ENCODE measurements around the gene BMPR1A. TPM values are rescaled to one million over a fixed set of nuclear protein-coding genes. Genes with fewer than 3 reads are reported as not detected.

The BMPR1A gene
- total RNA-seq, 1 donor from 2014 or later: 20.8 TPM

DNA sequence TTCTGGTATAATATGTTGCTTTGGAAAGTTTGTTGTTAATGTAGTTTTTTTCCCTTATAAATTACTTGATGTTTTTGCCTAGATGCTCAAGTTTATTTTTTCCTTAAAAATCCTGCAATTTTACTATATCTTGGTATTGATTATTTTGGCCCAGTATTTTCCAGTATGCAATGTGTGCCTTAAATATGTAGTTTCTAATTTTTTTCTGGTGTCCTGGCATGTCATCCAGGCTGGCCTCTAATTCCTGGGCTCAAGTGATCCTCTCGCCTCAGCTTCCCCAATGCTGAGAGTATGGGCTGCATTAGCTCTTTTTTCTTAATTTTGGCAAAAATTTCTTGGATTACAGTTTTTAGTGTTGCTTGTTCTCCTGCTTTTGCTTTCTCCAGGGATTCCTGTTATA lies 57.6 kb downstream of the BMPR1A start:
- H3K27me3 Mint-ChIP-seq (ENCODE audit: unreplicated experiment): peaks cover 1% of the 10 kb centered on the region
- H3K9me3 Mint-ChIP-seq (ENCODE audit: unreplicated experiment): no peaks in the 10 kb centered on the region
- H3K4me1 Mint-ChIP-seq (ENCODE audit: unreplicated experiment): peaks cover 21% of the 10 kb centered on the region
- H3K36me3 Mint-ChIP-seq (ENCODE audit: low read depth, unreplicated experiment): no peaks in the 10 kb centered on the region
- H3K27ac Mint-ChIP-seq (ENCODE audit: unreplicated experiment): no peak overlapping the region
- no peak for DNase-seq (ENCODE audit: low spot score)
- TF ChIP-seq, protein P1, sequence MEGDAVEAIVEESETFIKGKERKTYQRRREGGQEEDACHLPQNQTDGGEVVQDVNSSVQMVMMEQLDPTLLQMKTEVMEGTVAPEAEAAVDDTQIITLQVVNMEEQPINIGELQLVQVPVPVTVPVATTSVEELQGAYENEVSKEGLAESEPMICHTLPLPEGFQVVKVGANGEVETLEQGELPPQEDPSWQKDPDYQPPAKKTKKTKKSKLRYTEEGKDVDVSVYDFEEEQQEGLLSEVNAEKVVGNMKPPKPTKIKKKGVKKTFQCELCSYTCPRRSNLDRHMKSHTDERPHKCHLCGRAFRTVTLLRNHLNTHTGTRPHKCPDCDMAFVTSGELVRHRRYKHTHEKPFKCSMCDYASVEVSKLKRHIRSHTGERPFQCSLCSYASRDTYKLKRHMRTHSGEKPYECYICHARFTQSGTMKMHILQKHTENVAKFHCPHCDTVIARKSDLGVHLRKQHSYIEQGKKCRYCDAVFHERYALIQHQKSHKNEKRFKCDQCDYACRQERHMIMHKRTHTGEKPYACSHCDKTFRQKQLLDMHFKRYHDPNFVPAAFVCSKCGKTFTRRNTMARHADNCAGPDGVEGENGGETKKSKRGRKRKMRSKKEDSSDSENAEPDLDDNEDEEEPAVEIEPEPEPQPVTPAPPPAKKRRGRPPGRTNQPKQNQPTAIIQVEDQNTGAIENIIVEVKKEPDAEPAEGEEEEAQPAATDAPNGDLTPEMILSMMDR (IDR thresholded peaks at IDR 0.05; ENCODE audit: unreplicated experiment): no peak
- no peak overlapping the region for H3K4me3 Mint-ChIP-seq (ENCODE audit: unreplicated experiment)

DNA sequence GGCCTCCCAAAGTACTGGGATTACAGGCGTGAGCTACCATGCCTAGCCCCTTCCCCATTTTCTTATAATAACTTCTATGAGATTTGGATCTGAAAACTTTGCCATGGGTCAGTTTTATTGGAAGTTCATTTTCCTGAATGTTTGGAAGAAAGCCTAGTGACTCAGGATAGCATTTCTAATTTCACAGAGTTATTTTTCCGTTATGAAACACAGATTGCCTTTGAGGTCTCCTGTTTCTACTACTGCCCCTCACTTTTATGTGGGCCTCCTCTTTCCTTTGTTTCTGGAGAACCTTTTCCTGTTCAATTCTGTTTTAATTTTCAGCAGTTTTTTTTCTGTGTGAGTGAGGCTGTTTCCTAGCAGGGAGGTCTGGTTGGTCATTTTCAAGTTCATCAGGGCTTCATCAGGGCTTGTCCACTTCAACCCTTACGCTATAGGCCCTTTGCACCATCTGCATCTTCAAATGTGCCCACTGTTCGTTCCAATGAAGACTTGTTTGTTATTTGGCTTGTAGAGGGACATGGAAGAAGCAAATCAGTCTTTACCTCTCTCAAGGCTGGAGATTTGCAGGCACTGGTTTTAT lies 58.7 kb downstream of the BMPR1A start:
- Mint-ChIP-seq H3K4me1 (ENCODE audit: unreplicated experiment) (peaks cover 21% of the 10 kb centered on the region), H3K9me3 (ENCODE audit: unreplicated experiment) (no peaks in the 10 kb centered on the region), H3K4me3 (ENCODE audit: unreplicated experiment) (no peak overlapping the region), H3K27ac (ENCODE audit: unreplicated experiment) (no peak overlapping the region), H3K27me3 (ENCODE audit: unreplicated experiment) (peaks cover 1% of the 10 kb centered on the region), H3K36me3 (ENCODE audit: low read depth, unreplicated experiment) (no peaks in the 10 kb centered on the region)
- TF ChIP-seq, protein P1 (IDR thresholded peaks at IDR 0.05; ENCODE audit: unreplicated experiment): no peak
- DNase-seq (ENCODE audit: low spot score): no peak

DNA sequence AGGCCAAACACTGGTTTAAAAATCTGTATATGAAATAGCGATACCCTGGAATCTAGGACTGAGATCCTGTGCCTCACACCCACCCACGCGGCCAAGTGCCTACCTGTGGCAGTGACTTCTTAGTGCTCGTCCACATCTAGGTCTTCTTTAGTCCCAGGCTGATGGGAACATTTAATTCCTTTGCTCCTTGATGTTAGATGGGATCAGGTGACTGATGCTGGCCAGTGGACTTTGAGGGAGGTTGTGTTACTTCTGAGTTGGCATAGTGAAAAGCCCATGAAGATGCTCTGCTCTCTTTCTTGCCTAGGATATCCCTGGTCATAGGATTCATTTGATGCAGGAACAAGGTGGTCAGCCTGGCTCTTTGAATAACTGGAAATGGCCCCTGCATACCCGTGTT lies 59.2 kb downstream of the BMPR1A start:
- H3K27me3 Mint-ChIP-seq (ENCODE audit: unreplicated experiment): peaks cover 1% of the 10 kb centered on the region
- TF ChIP-seq, protein P1 (IDR thresholded peaks at IDR 0.05; ENCODE audit: unreplicated experiment): no peak
- no peaks in the 10 kb centered on the region for H3K9me3 Mint-ChIP-seq (ENCODE audit: unreplicated experiment)
- peaks cover 21% of the 10 kb centered on the region for H3K4me1 Mint-ChIP-seq (ENCODE audit: unreplicated experiment)
- no peak for DNase-seq (ENCODE audit: low spot score)
- no peaks in the 10 kb centered on the region for H3K36me3 Mint-ChIP-seq (ENCODE audit: low read depth, unreplicated experiment)
- H3K4me3 Mint-ChIP-seq (ENCODE audit: unreplicated experiment): no peak overlapping the region
- no peak overlapping the region for H3K27ac Mint-ChIP-seq (ENCODE audit: unreplicated experiment)

DNA sequence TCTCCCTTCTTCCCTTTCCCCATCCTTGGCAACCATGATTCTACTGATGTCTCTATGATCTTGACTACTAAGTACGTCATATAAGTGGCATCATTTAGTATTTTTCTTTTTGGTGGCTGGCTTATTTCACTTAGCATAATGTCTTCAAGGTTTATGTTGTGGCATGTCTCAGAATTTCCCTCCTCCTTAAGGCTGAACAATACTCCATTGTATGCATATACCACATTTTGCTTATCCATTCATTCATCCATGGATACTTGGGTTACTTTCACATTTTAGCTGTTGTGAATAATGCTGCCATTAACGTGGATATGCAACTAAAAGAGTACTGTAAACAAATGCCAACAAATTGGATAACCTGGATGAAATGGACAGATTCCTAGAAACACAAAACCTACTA lies 60.8 kb downstream of the BMPR1A start:
- DNase-seq (ENCODE audit: low spot score): no peak
- TF ChIP-seq, protein P1 (IDR thresholded peaks at IDR 0.05; ENCODE audit: unreplicated experiment): no peak
- Mint-ChIP-seq H3K9me3 (ENCODE audit: unreplicated experiment) (no peaks in the 10 kb centered on the region), H3K4me3 (ENCODE audit: unreplicated experiment) (no peak overlapping the region), H3K4me1 (ENCODE audit: unreplicated experiment) (peaks cover 21% of the 10 kb centered on the region), H3K36me3 (ENCODE audit: low read depth, unreplicated experiment) (no peaks in the 10 kb centered on the region), H3K27ac (ENCODE audit: unreplicated experiment) (no peak overlapping the region), H3K27me3 (ENCODE audit: unreplicated experiment) (peaks cover 1% of the 10 kb centered on the region)

DNA sequence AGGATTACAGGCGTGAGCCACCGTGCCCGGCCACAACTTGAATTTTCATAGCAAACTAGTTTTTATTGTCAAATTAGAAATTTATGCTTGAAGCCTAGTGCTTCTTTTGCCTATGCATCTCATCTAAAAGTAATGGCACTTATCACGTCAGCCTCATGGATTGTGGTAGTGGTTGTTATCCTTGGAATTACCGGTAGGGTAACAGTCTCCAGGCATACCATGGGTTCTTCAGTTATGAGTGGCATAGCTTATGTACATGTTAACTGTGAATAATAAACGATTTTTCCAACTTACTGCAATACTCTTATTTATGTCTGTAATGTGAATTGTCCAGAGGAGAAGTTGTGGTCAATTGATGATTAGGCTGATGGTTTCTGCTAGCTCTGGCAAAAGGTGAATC lies 63.1 kb downstream of the BMPR1A start:
- H3K27me3 Mint-ChIP-seq (ENCODE audit: unreplicated experiment): no peaks in the 10 kb centered on the region
- DNase-seq (ENCODE audit: low spot score): no peak
- no peaks in the 10 kb centered on the region for H3K36me3 Mint-ChIP-seq (ENCODE audit: low read depth, unreplicated experiment)
- H3K4me1 Mint-ChIP-seq (ENCODE audit: unreplicated experiment): peaks cover 31% of the 10 kb centered on the region
- H3K27ac Mint-ChIP-seq (ENCODE audit: unreplicated experiment): no peak overlapping the region
- no peak overlapping the region for H3K4me3 Mint-ChIP-seq (ENCODE audit: unreplicated experiment)
- no peaks in the 10 kb centered on the region for H3K9me3 Mint-ChIP-seq (ENCODE audit: unreplicated experiment)
- TF ChIP-seq, protein P1 (IDR thresholded peaks at IDR 0.05; ENCODE audit: unreplicated experiment): no peak

All from endothelial cell (in vitro differentiated cells).